ENCODE measurements around the gene RBM39. TPM values are rescaled to one million over a fixed set of nuclear protein-coding genes. Genes with fewer than 3 reads are reported as not detected.

Gene RBM39
- total and polyA plus RNA-seq, 2 of the 8 experiments (the other 6 are each of a cell fraction or from before 2014, with no cell fraction given) = 78.0 to 219 TPM

GRCh38 chr20:35680452-35681183 is 61.4 kb downstream of the RBM39 start:
- POLR2A ChIA-PET (ENCODE audit: partially characterized antibody) = interaction anchor here (1.1 to 1.7 kb wide), 3 partner anchors 10 to 22 kb away, joined by 5 to 6 read pairs (median 6); no protein-coding TSS in a partner anchor
- Histone ChIP-seq H4K5ac (ENCODE audit: insufficient read length, low read depth, low read length) (no peak overlapping the region), H3K18ac (ENCODE audit: extremely low read depth, low read length) (no peak overlapping the region), H3K4me1 (replicated peaks in 1 of 4; ENCODE audit: control insufficient read depth in 3 of 4, insufficient read depth in 4 of 4, low read length in 3 of 4) (no peaks in the 10 kb centered on the region), H4K91ac (replicated peaks; ENCODE audit: insufficient read length, low read length) (no peak overlapping the region), H3K79me1 (ENCODE audit: low read depth, low read length) (no peaks in the 10 kb centered on the region), H3K79me2 (ENCODE audit: control insufficient read depth in 1 of 2, insufficient read depth in 2 of 2, low read length in 2 of 2) (no peaks in the 10 kb centered on the region), H2BK15ac (ENCODE audit: low read length) (no peak overlapping the region), H3K9me3 (ENCODE audit: insufficient read depth in 2 of 2, low read depth in 1 of 2, low read length in 1 of 2) (no peaks in the 10 kb centered on the region), H3K23ac (ENCODE audit: insufficient read length) (no peak overlapping the region), H3K9ac (replicated peaks in 1 of 4; ENCODE audit: extremely low read depth in 1 of 4, low read depth in 3 of 4, low read length in 3 of 4) (no peak overlapping the region), H2BK12ac (ENCODE audit: low read depth, low read length) (no peak overlapping the region), H3K4me3 (ENCODE audit: extremely low read depth in 1 of 4, insufficient read depth in 2 of 4, low read depth in 3 of 4, low read length in 4 of 4) (no peak overlapping the region), H2BK20ac (ENCODE audit: low read length) (no peak overlapping the region), H3K56ac (replicated peaks; ENCODE audit: insufficient read length, low read depth, low read length) (no peak overlapping the region), H3K14ac (ENCODE audit: insufficient read length) (no peak overlapping the region), H2AFZ (ENCODE audit: low read length) (no peak overlapping the region), H3K27ac (ENCODE audit: low read depth, low read length) (no peak overlapping the region), H3K23me2 (ENCODE audit: low read depth, low read length) (no peaks in the 10 kb centered on the region), H3K36me3 (ENCODE audit: control insufficient read depth in 2 of 4, insufficient read depth in 4 of 4, low read length in 3 of 4) (no peaks in the 10 kb centered on the region), H2BK5ac (ENCODE audit: low read depth, low read length) (no peak overlapping the region), H3K4me2 (ENCODE audit: insufficient read depth in 1 of 2, low read depth in 2 of 2, low read length in 2 of 2) (no peak overlapping the region), H2BK120ac (replicated peaks; ENCODE audit: low read depth, low read length) (no peak overlapping the region), H2AK5ac (ENCODE audit: low read depth, low read length) (no peak overlapping the region), H3K27me3 (replicated peaks in 1 of 4; ENCODE audit: control insufficient read depth in 3 of 4, extremely low read depth in 1 of 4, insufficient read depth in 3 of 4, low read length in 3 of 4) (no peaks in the 10 kb centered on the region), H4K8ac (ENCODE audit: extremely low read depth, insufficient read depth, low read length) (no peak overlapping the region), H4K20me1 (replicated peaks in 1 of 2; ENCODE audit: control insufficient read depth in 1 of 2, insufficient read depth in 2 of 2, low read length in 2 of 2) (no peaks in the 10 kb centered on the region), H3K4ac (replicated peaks; ENCODE audit: insufficient read length, low read depth, low read length) (no peak overlapping the region)
- WGBS, 2 experiments (ENCODE audit: extremely low coverage in 1 of 2, insufficient coverage in 1 of 2, insufficient read length in 1 of 2, insufficient replicate concordance in 2 of 2, low coverage in 1 of 2, low lambda C conversion rate in 2 of 2, missing lambda C conversion rate in 1 of 2) = 95% methylated on average over 4 of the region's 4 CpGs; no CpG with 5 or more reads in 1 of the 2 experiments
- CTCF ChIA-PET (ENCODE audit: partially characterized antibody) = no interaction called here
- TF ChIP-seq CBX8 (IDR thresholded peaks at IDR 0.05; ENCODE audit: borderline replicate concordance, low read depth, low read length) (no peak), CREB1 (IDR thresholded peaks at IDR 0.05) (no peak), EZH2 (IDR thresholded peaks at IDR 0.05; ENCODE audit: low read depth, low read length, severe bottlenecking) (no peak), RAD21 (IDR thresholded peaks at IDR 0.05 in 1 of 2, conservative IDR thresholded peaks at IDR 0.05 in 1 of 2; ENCODE audit: low read depth in 2 of 2, low read length in 2 of 2) (no peak), YY1 (IDR thresholded peaks at IDR 0.05; ENCODE audit: low read depth, low read length) (no peak), POU5F1 (IDR thresholded peaks at IDR 0.05; ENCODE audit: low read depth, low read length) (no peak), CBX5 (IDR thresholded peaks at IDR 0.05; ENCODE audit: low read depth, low read length) (no peak), NANOG (IDR thresholded peaks at IDR 0.05; ENCODE audit: insufficient read depth, low read depth, low read length, poor library complexity, severe bottlenecking) (no peak), ASH2L (IDR thresholded peaks at IDR 0.05; ENCODE audit: low read length) (no peak)
- no peak for FAIRE-seq
- DNase-seq (ENCODE audit: low read depth in 1 of 2, low spot score in 2 of 2) = no peak
